Measurements from ENCODE around the gene DAAM2.
A peak's percentile ranks its signal among the peaks of the same experiment; 100 is the strongest.

The DAAM2 gene

DNA sequence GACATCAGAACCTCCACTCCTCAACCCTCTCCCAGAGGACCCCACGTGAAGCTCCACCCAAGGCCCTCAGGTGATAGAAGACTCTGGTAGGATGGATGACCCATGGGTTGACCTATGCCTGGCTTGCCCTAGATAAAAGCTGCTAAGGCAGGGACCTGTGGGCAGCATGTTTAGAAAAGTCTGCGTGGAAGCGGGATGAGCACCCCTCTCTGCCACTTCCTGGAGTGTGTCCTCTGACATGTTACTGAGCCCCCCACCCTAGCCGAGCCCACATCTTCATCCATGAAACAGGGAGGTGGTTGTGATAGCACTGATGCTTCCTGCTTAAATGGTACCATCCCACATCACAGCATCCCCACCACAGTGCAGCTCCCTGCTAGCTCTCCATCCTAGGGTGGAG lies 120.3 kb downstream of the DAAM2 start:
- no peak for DNase-seq

DNA sequence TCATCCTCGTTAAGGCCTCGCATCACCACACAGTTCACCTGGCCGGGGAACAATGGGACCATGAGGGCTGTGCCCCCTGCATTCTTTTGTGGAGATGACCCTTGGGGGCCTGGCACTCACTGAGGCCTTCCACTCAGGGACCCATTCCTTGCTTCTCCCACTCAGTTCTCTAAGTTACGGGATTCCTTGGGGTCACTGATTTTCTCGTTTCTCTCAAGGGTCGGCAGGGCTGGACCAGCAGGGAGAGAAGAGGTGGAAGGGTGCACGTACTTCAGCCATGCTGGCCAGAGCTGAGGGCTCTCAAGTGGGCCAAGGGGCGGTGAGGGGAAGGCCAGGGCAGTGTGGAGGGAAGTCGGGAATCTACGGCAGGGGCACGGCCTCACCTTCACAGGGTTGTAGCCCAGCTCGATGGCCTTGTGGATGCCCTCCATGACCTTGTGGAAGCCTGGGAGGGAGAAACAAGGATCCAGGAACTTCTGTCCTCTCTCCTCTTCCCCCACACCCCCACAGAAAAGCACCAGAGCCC lies 121.3 kb downstream of the DAAM2 start:
- no peak for DNase-seq

DNA sequence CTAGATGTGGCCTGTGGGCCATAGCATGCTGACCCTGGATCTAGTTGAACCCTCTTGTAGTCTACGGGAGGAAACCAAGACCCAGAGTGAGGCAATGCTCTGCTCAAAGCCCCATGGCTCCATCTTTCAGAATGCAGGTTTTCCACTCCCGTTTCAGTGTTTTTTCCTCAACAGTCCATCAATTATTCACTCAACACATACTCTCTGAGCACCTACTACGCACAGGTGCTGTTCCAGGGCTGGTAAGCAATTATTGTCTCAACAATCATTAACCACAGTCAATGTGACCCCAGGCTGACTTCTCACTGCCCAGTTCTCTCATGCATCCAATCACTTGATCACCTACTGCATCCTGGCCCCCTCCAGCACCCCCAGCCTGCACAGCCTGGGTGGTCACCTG lies 122.1 kb downstream of the DAAM2 start:
- DNase-seq = no peak

- no peak for DNase-seq
These were observed 123.7 kb downstream of the DAAM2 start for GRCh38 chr6:39915866-39916265.

- no peak for DNase-seq
These were observed 125.2 kb downstream of the DAAM2 start for GRCh38 chr6:39917329-39917728.

- no peak for DNase-seq
These were observed 125.8 kb downstream of the DAAM2 start for GRCh38 chr6:39917981-39918380.

- DNase-seq = no peak
These were observed 126.7 kb downstream of the DAAM2 start for GRCh38 chr6:39918831-39919230.

DNA sequence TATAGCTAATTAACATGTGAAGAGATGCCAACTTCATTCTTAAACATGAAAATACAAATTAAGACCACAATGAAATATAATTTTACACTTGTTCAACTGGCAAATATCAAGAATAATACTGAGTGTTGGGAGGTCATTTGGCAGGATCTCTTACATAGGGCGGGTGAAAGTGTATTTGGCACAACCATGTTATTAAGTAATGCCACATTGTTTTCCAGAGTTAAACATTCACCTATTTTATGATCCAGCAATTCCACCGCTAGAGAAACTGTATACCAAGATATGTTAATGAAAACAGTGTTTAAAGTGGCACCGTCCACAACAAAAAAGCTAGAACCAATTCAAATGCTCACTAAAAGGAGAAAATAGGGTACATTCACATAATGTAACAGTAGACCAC lies 128.0 kb downstream of the DAAM2 start:
- DNase-seq = no peak

GRCh38 chr6:39922821-39923220 lies 130.6 kb downstream of the DAAM2 start:
- no peak for DNase-seq

GRCh38 chr6:39923394-39923793 lies 131.2 kb downstream of the DAAM2 start:
- no peak for DNase-seq

DNA sequence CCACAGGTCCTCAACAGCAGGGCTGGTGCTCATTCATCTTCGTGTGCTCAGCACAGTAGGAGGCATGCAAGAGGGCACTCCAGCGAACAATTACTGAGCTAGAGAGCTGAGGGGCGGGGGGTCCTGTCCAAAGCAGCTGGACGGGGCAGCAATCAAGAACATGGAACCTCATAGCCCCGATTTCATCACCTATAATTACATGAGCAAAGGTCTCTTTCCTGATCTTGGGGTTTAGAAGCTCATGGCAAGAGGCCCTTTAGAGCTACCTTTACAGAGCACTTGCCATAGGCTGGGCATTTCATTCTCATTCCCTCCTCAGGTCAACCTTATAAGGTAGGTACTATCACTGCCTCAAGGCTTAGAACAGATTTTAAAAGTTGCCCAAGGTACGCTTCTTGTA lies 131.7 kb downstream of the DAAM2 start:
- no peak for DNase-seq

DNA sequence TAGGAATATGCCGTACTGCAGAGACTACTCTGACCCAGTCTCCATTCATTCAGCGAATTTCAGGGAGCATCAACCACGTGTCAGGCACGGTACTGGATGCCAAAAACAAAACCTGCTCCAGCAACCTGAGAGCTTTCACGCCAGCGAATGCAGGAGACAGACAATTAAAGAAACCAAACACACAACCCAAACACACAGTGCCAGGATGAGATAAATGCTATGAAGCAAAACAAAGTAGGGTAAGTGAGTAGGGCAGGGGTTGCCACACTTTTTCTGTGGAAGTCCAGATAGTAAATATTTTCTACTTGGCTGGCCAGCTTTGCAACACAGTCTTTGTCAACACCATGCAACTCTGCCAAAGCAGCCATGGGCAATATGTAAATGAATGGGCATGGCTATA lies 132.1 kb downstream of the DAAM2 start:
- no peak for DNase-seq

DNA sequence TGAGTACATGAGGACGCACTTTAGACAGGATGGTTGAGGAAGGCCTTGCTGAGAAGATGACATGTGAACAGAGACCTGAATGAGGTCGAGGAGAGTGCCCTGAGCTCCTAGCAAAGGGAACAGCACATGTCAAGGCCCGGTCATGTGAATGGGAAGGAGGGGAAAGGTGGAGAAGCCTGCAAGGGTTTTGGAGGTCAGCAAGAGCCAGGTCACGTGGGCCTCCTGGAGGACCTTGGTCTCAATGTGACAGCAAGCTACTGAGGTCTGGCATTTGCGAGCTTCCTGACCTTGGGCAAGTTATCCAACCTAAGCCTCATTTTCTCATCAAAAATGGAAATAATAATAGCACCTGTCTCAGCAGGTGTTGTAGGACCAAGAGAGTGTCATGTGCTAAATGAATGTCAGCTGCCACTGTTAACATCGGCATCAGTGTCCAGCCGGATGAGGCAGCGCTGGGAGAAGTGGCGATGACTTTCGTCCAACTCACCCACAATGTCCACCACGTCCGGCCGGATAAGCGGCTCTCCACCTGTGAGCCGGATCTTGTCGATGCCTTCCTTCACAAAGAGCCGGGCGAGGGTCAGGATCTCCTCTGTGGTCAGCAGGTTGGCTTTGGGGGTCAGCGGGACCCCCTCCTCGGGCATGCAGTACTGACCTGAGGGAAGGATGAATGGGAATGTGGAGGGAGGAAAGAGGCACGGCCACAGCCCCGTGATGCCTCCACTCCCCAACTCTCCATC lies 133.2 kb downstream of the DAAM2 start:
- no peak for DNase-seq

- no peak for DNase-seq
These were observed 133.7 kb downstream of the DAAM2 start for GRCh38 chr6:39925931-39926290.

DNA sequence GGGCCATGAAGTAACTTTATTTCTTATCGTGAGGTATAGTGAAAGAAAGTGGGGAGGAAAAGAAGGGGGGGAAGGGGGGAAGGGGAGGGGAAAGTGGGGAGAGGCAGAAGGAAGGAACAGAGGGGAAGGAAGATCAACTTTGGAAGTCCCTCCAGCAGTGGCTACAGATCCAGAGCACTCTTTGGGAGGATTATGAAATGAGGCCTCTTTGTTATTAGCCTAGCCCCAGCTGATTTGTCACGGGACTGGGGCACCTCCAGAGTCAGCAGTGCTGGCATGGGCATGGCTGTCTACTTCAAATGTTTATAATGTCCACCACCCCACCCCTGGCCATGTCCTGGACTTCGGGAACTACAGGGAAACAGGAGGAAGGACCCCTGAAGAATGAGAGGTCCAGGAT lies 134.5 kb downstream of the DAAM2 start:
- no peak for DNase-seq

GRCh38 chr6:39927159-39927558 lies 135.0 kb downstream of the DAAM2 start:
- no peak for DNase-seq

DNA sequence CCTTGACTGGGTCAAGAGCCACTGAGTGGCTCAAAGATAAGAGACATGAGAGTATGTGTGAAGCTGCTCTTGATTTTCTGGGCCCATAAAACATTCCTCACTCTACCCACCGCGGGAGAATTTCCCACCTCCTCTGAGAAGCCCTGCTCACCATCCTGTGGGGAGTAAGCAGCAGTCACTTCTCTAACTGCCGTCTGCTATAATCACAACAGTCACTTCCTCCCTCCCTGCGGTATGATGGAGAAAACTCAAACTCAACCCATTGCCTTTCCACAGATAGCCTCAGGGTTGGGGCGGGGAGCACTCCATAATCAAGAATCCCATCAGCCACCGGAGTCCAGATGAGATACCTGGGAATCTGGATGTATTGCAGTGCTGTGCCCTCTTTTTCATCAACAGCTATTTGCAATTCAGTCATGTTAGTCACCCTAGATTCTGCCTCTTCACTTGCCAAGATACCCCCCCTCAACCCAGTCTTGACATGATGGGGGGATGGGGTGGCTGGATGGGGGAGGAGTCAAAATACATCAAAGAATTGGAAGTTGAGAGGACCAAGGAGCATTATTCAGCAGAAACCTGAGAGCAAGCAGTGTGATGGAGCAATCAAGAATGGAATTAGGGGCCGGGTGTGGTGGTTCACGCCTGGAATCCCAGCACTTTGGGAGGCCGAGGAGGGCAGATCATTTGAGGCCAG lies 137.0 kb downstream of the DAAM2 start:
- no peak for DNase-seq

- DNase-seq = no peak
These were observed 137.7 kb downstream of the DAAM2 start for GRCh38 chr6:39929733-39930461.

GRCh38 chr6:39930540-39930939 lies 138.4 kb downstream of the DAAM2 start:
- no peak for DNase-seq

DNA sequence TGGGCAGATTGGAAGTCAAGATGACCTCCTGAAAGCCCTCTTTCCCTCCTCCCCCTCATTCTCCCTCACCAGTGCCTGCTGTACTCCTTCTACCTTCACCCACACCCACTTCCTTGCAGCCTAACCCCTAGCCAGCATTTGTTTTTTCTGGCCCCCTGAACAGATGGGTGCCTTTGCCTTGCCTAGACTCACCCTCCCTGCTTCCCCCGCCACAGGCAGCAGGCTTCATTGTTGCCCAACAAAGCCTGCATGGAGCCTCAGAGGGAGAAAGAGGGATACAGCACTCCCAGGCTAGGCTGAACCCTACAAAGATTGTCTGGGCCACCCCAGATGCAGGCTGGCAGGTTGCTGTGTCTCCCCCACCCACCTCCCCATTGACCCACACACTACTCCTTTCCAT lies 139.4 kb downstream of the DAAM2 start:
- no peak for DNase-seq

DNA sequence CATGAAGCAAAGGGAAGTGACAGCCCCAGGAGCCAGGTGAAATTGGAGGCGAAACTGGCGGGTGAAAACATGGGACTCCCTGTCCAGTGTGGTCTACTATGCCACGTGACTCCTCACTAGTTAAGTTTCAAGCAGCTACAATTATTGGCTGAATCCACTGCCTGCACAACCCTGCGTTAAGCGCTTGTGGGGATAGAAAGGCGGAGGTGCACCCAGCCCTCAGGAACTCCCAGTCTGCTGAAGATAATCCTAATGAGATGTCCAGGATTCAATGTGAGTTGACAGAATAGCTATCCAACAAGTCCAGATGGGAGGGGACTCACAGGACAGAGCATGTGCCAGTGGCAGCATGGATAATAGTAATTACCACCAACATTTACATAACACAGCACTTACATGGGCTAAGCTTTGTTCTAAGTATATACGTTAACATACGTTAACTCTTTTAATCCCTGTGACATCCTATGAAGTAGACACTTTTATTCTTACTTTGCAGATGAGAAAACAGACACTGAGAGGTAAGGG lies 140.3 kb downstream of the DAAM2 start:
- no peak for DNase-seq

DNA sequence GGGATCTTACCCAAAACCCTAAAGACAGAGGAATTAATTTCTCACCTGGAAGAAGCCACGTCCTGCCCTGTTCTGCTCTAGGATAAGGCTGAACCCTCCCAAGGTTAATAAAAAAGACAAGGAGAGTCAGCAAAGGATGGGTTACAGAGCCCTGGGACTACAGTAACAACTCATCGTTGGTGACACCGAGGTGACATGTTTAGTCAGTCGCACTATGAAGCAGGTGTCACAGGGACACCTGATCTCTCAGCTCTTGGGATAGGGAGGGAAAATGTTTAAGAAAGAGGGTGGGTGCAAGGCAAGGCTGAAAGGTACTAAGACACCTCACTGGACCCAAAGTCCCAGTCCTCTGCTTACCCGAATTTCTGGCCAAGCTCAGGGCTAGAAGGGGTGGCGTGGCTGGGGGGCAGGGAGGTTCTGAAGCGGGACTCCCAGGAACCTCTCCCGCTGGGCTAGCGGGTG lies 141.5 kb downstream of the DAAM2 start:
- no peak for DNase-seq

DNA sequence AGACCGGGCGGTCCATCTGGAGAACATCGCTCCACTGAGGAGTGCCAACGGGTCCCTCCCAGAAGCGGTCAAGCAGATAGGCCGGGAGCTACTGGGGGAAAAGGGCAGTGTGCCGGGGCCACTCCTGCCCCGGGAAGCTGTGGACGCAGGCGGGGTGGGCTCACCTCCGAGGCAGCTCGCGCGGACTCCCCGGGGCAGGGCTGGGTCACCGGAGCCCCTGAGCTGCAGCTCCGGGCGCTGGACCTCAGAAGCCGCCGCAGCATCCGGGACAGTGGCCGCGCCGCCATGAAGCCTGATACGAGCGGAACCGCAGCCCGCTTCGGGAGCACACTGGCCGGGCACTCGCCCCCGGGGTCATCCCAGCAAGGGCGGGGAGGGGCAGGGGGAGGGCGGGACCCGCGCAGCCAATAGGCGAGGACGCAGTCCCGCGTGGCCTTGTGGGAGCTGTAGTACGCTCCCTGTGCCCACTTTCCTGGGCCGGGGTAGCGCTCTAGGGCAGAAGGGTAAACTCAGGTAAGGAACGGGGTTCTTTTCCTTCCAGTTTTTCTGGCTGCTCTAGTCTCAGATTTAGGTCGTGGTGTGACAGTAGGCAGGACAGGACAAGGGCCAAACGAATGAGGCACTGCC lies 142.1 kb downstream of the DAAM2 start, which contains the start of gene MOCS1:
Gene MOCS1 (minus strand): TSS at position 332 of the 627 bp plus-strand sequence. CDS start 45 bp downstream, at position 287.
- DNase-seq = peak; percentile 5

All from NCI-H1694 (cell line).